CD4-positive, alpha-beta memory T cell (primary cell): ENCODE measurements around the gene MLX. TPM values are rescaled to one million over a fixed set of nuclear protein-coding genes. Genes with fewer than 3 reads are reported as not detected.
A peak's percentile ranks its signal among the peaks of the same experiment; 100 is the strongest.
"Not testable (repeated sequence)": the region's sequence is repeated elsewhere in the genome, so short reads cannot be mapped to it uniquely, and the experiment has no call there.

Source experiments
- CTCF ChIA-PET: fragments of 350-600 bp; sonication (Branson Sonifier 250); formaldehyde crosslinking; loops from one replicate; lab custom pipeline; 2021; ENCODE audit warnings: inconsistent platforms; ENCODE audit not compliant: partially characterized antibody; lab: Charles Lee
- POLR2A ChIA-PET: fragments of 350-600 bp; sonication (Branson Sonifier 250); formaldehyde crosslinking; loops from one replicate; lab custom pipeline; 2021; ENCODE audit not compliant: partially characterized antibody; lab: Charles Lee
- DNase-seq, 5 donors: peaks; one replicate each; pipeline versions ENCODE4 v3.0.0 to v3.0.0-alpha.2; 2020 to 2022; ENCODE audit warnings: mixed read lengths in 1 of 5
- H3K27ac ChIP-seq: one replicate; pipeline ENCODE4 v1.7.0; 2013; ENCODE audit warnings: low read depth, low read length
- H3K27me3 ChIP-seq: 2 replicates; pipeline ENCODE4 v1.7.0; 2013; ENCODE audit warnings: mild to moderate bottlenecking, low read length, moderate library complexity; ENCODE audit not compliant: insufficient read depth
- H3K36me3 ChIP-seq: 2 replicates; pipeline ENCODE4 v1.7.0; 2013; ENCODE audit warnings: mild to moderate bottlenecking, low read length, moderate library complexity; ENCODE audit not compliant: insufficient read depth
- H3K4me1 ChIP-seq: 2 replicates; pipeline ENCODE4 v1.7.0; 2013; ENCODE audit warnings: mild to moderate bottlenecking, low read length, moderate library complexity; ENCODE audit not compliant: insufficient read depth
- H3K4me3 ChIP-seq, 2 donors: one replicate each; pipeline ENCODE4 v1.7.0; 2013; ENCODE audit warnings: low read length in 2 of 2, mild to moderate bottlenecking in 1 of 2
- H3K9me3 ChIP-seq, 2 donors: one replicate each; pipeline ENCODE4 v1.7.0; 2013; ENCODE audit warnings: low read length in 2 of 2, control low read depth in 1 of 2; ENCODE audit not compliant: control insufficient read depth in 1 of 2
- H3K27ac Mint-ChIP-seq, 7 donors: one replicate each; pipeline ENCODE4 v1.8.0; 2020 to 2021; ENCODE audit warnings: mixed read lengths in 7 of 7, mild to moderate bottlenecking in 6 of 7, inconsistent platforms in 3 of 7, moderate library complexity in 3 of 7
- H3K27me3 Mint-ChIP-seq, 2 donors: one replicate each; pipeline ENCODE4 v1.8.0; 2020 to 2021; ENCODE audit warnings: mixed read lengths in 2 of 2
- H3K36me3 Mint-ChIP-seq, 2 donors: one replicate each; pipeline ENCODE4 v1.8.0; 2020 to 2021; ENCODE audit warnings: mixed read lengths in 2 of 2, inconsistent platforms in 1 of 2, mild to moderate bottlenecking in 1 of 2
- H3K4me1 Mint-ChIP-seq, 4 donors: one replicate each; pipeline ENCODE4 v1.8.0; 2020 to 2021; ENCODE audit warnings: mixed read lengths in 4 of 4, mild to moderate bottlenecking in 1 of 4
- H3K4me3 Mint-ChIP-seq, 8 donors: one replicate each; pipeline ENCODE4 v1.8.0; 2020 to 2021; ENCODE audit warnings: mixed read lengths in 8 of 8, mild to moderate bottlenecking in 7 of 8, moderate library complexity in 6 of 8, inconsistent platforms in 3 of 8
- H3K9me3 Mint-ChIP-seq, 8 donors: one replicate each; pipeline ENCODE4 v1.8.0; 2020 to 2021; ENCODE audit warnings: mixed read lengths in 8 of 8, mild to moderate bottlenecking in 5 of 8, inconsistent platforms in 3 of 8, moderate library complexity in 1 of 8
- intact Hi-C: fragments of 100-400 bp; cut with micrococcal nuclease; formaldehyde crosslinking; loops from one replicate; pipeline ENCODE4 v1.15.1; 2023
- polyA plus RNA-seq, 2 donors: library from polyadenylated mRNA; unstranded; fragments of 300-500 nt; fragmentation: Illumina TruSeq; gene quantifications; one replicate each; pipeline ENCODE4 v1.2.3, GENCODE V29; 2021
- total RNA-seq, 2 experiments: library from RNA; stranded (reverse); gene quantifications; one replicate each; pipeline ENCODE4 v1.2.3, GENCODE V29; 2021

Gene MLX
- total and polyA plus RNA-seq, 4 experiments from 2014 or later = 38.1 to 73.7 (median 63.4) TPM

GRCh38 chr17:42536372-42537155 is 30.3 kb upstream of the MLX start:
- H3K4me3 ChIP-seq = peak overlapping the region; percentile 43 to 57
- DNase-seq = peak; percentile 53 to 74 (median 55)
- POLR2A ChIA-PET = interaction anchor here (0.8 to 2.9 kb wide), 16 partner anchors 9 to 461 kb away, joined by 3 to 28 read pairs (median 6); partner anchors contain the start of genes MLX, PSMC3IP, RETREG3 and STAT3
- H3K27ac Mint-ChIP-seq = peak overlapping the region in 6 of 7 donors; percentile 55 to 82 (median 76)
- H3K4me3 Mint-ChIP-seq = peak overlapping the region; percentile 81 to 85 (median 84)
- peaks cover 0 to 3% of the 10 kb centered on the region in 2 donors for H3K36me3 Mint-ChIP-seq
- intact Hi-C loops = loop anchor here (2.0 kb wide), 1 partner anchor 18 kb away; no protein-coding TSS in a partner anchor
- H3K27me3 Mint-ChIP-seq = no peaks in the 10 kb centered on the region
- peaks cover 25 to 55% (median 39%) of the 10 kb centered on the region in 4 donors for H3K4me1 Mint-ChIP-seq
- no peaks in the 10 kb centered on the region for H3K36me3 ChIP-seq
- CTCF ChIA-PET = interaction anchor here (1.2 to 1.7 kb wide), 4 partner anchors 12 to 31 kb away, joined by 3 to 4 read pairs (median 4); no protein-coding TSS in a partner anchor
- H3K9me3 Mint-ChIP-seq = no peaks in the 10 kb centered on the region
- H3K27me3 ChIP-seq = no peaks in the 10 kb centered on the region
- peak overlapping the region; percentile 36 for H3K27ac ChIP-seq
- H3K4me1 ChIP-seq = peaks cover 33% of the 10 kb centered on the region
- H3K9me3 ChIP-seq = no peaks in the 10 kb centered on the region

GRCh38 chr17:42537156-42537805 is 29.6 kb upstream of the MLX start:
- peaks cover 33% of the 10 kb centered on the region for H3K4me1 ChIP-seq
- ChIA-PET CTCF (interaction anchor here (1.4 to 1.7 kb wide), 4 partner anchors 11 to 19 kb away, joined by 4 to 5 read pairs (median 4); no protein-coding TSS in a partner anchor), POLR2A (interaction anchor here (0.6 to 2.9 kb wide), 10 partner anchors 10 to 461 kb away, joined by 3 to 28 read pairs (median 6); partner anchors contain the start of genes MLX, PSMC3IP, RETREG3 and STAT3)
- Mint-ChIP-seq H3K4me3 (peak overlapping the region; percentile 81 to 85 (median 84)), H3K27ac (peak overlapping the region in 3 of 7 donors; percentile 55 to 76 (median 75)), H3K4me1 (peaks cover 23 to 54% (median 36%) of the 10 kb centered on the region in 4 donors), H3K9me3 (no peaks in the 10 kb centered on the region), H3K27me3 (no peaks in the 10 kb centered on the region), H3K36me3 (peaks cover 0 to 4% of the 10 kb centered on the region in 2 donors)
- DNase-seq = no peak
- no peaks in the 10 kb centered on the region for H3K9me3 ChIP-seq
- peak overlapping the region; percentile 43 to 57 for H3K4me3 ChIP-seq
- no peaks in the 10 kb centered on the region for H3K36me3 ChIP-seq
- intact Hi-C loops = loop anchor here (2.0 kb wide), 1 partner anchor 18 kb away; no protein-coding TSS in a partner anchor
- no peak overlapping the region for H3K27ac ChIP-seq
- H3K27me3 ChIP-seq = no peaks in the 10 kb centered on the region

GRCh38 chr17:42537826-42538451 is 29.0 kb upstream of the MLX start:
- Histone ChIP-seq H3K9me3 (no peaks in the 10 kb centered on the region), H3K4me1 (peaks cover 33% of the 10 kb centered on the region), H3K36me3 (no peaks in the 10 kb centered on the region), H3K27ac (no peak overlapping the region), H3K27me3 (no peaks in the 10 kb centered on the region), H3K4me3 (no peak overlapping the region)
- POLR2A ChIA-PET = interaction anchor here (0.6 to 2.9 kb wide), 6 partner anchors 9 to 222 kb away, joined by 3 to 28 read pairs (median 7); partner anchors contain the start of genes PSMC3IP, RETREG3 and TUBG1
- H3K27ac Mint-ChIP-seq = peak overlapping the region in 4 of 7 donors; percentile 10 to 53 (median 26)
- peaks cover 0 to 4% of the 10 kb centered on the region in 2 donors for H3K36me3 Mint-ChIP-seq
- DNase-seq = no peak
- H3K9me3 Mint-ChIP-seq = no peaks in the 10 kb centered on the region
- peaks cover 23 to 54% (median 36%) of the 10 kb centered on the region in 4 donors for H3K4me1 Mint-ChIP-seq
- CTCF ChIA-PET = interaction anchor here (0.6 to 1.7 kb wide), 2 partner anchors 10 to 272 kb away, joined by 3 to 5 read pairs; no protein-coding TSS in a partner anchor
- no peaks in the 10 kb centered on the region for H3K27me3 Mint-ChIP-seq
- intact Hi-C loops = loop anchor here (2.0 kb wide), 1 partner anchor 17 kb away; no protein-coding TSS in a partner anchor
- H3K4me3 Mint-ChIP-seq = peak overlapping the region; percentile 15 to 74 (median 61)

- peaks cover 23 to 51% (median 33%) of the 10 kb centered on the region in 4 donors for H3K4me1 Mint-ChIP-seq
- H3K4me3 Mint-ChIP-seq = peak overlapping the region in 1 of 8 donors; percentile 74
- peaks cover 33% of the 10 kb centered on the region for H3K4me1 ChIP-seq
- peaks cover 0 to 4% of the 10 kb centered on the region in 2 donors for H3K36me3 Mint-ChIP-seq
- intact Hi-C loops = no loop called here
- no peak overlapping the region for H3K4me3 ChIP-seq
- H3K9me3 Mint-ChIP-seq = no peaks in the 10 kb centered on the region
- DNase-seq = no peak
- no peak overlapping the region for H3K27ac ChIP-seq
- H3K9me3 ChIP-seq = no peaks in the 10 kb centered on the region
- H3K27ac Mint-ChIP-seq = no peak overlapping the region
- ChIA-PET CTCF (interaction anchor here (1.7 kb wide), 1 partner anchor 9 kb away, joined by 5 read pairs; no protein-coding TSS in a partner anchor), POLR2A (interaction anchor here (0.7 to 2.9 kb wide), 4 partner anchors 10 to 223 kb away, joined by 3 to 28 read pairs (median 5); no protein-coding TSS in a partner anchor)
- H3K36me3 ChIP-seq = no peaks in the 10 kb centered on the region
- H3K27me3 Mint-ChIP-seq = no peaks in the 10 kb centered on the region
- no peaks in the 10 kb centered on the region for H3K27me3 ChIP-seq
Observed at GRCh38 chr17:42538482-42538881, 28.4 kb upstream of the MLX start.

- POLR2A ChIA-PET = interaction anchor here (1.0 to 1.9 kb wide), 3 partner anchors 10 to 152 kb away, joined by 3 to 8 read pairs (median 5); partner anchors contain the start of gene STAT3
- H3K4me3 ChIP-seq, H3K27me3 ChIP-seq, H3K27me3 Mint-ChIP-seq, H3K9me3 ChIP-seq, H3K9me3 Mint-ChIP-seq, intact Hi-C loops, DNase-seq, H3K27ac ChIP-seq, H3K36me3 Mint-ChIP-seq, H3K36me3 ChIP-seq: not testable (repeated sequence)
- Mint-ChIP-seq H3K4me1 (peaks cover 21 to 46% (median 28%) of the 10 kb centered on the region in 4 donors), H3K4me3 (peak overlapping the region in 7 of 8 donors; percentile 35 to 79 (median 67)), H3K27ac (peak overlapping the region in 6 of 7 donors; percentile 31 to 92 (median 70))
- H3K4me1 ChIP-seq = peaks cover 26% of the 10 kb centered on the region
- CTCF ChIA-PET = interaction anchor here (0.8 to 1.6 kb wide), 3 partner anchors 8 to 38 kb away, joined by 3 to 6 read pairs (median 4); no protein-coding TSS in a partner anchor
Observed at GRCh38 chr17:42540558-42540957, 26.3 kb upstream of the MLX start.
